ENCODE results near the gene PTK7.
"Not testable (repeated sequence)": the region's sequence is repeated elsewhere in the genome, so short reads cannot be mapped to it uniquely, and the experiment has no call there.

PTK7 gene

GRCh38 chr6:43113431-43114260, 37.5 kb downstream of the PTK7 start:
- Mint-ChIP-seq H3K36me3 (no peaks in the 10 kb centered on the region), H3K27ac (no peak overlapping the region), H3K4me3 (no peak overlapping the region), H3K9me3 (ENCODE audit: low read depth) (no peaks in the 10 kb centered on the region), H3K4me1 (ENCODE audit: low read depth) (no peaks in the 10 kb centered on the region), H3K27me3 (no peaks in the 10 kb centered on the region)

- H3K27ac Mint-ChIP-seq, result no peak overlapping the region
These were observed 39.3 kb downstream of the PTK7 start for GRCh38 chr6:43115365-43115764.

GRCh38 chr6:43117466-43117865, 41.4 kb downstream of the PTK7 start:
- H3K4me3 Mint-ChIP-seq; H3K9me3 Mint-ChIP-seq (ENCODE audit: low read depth); H3K36me3 Mint-ChIP-seq; H3K27me3 Mint-ChIP-seq; H3K4me1 Mint-ChIP-seq (ENCODE audit: low read depth); H3K27ac Mint-ChIP-seq: not testable (repeated sequence)

More at GRCh38 chr6:43115365-43115764, 39.3 kb downstream of the PTK7 start:
- H3K36me3 Mint-ChIP-seq, result no peaks in the 10 kb centered on the region
- H3K4me1 Mint-ChIP-seq (ENCODE audit: low read depth), result no peaks in the 10 kb centered on the region
- no peak overlapping the region for H3K4me3 Mint-ChIP-seq
- no peaks in the 10 kb centered on the region for H3K9me3 Mint-ChIP-seq (ENCODE audit: low read depth)
- H3K27me3 Mint-ChIP-seq, result no peaks in the 10 kb centered on the region

GRCh38 chr6:43119482-43119881, 43.4 kb downstream of the PTK7 start:
- Mint-ChIP-seq H3K36me3 (no peaks in the 10 kb centered on the region), H3K27ac (no peak overlapping the region), H3K9me3 (ENCODE audit: low read depth) (no peaks in the 10 kb centered on the region), H3K4me1 (ENCODE audit: low read depth) (no peaks in the 10 kb centered on the region), H3K27me3 (no peaks in the 10 kb centered on the region), H3K4me3 (no peak overlapping the region)

- Mint-ChIP-seq H3K4me3 (no peak overlapping the region), H3K27me3 (no peaks in the 10 kb centered on the region), H3K36me3 (no peaks in the 10 kb centered on the region), H3K9me3 (ENCODE audit: low read depth) (no peaks in the 10 kb centered on the region), H3K27ac (no peak overlapping the region), H3K4me1 (ENCODE audit: low read depth) (no peaks in the 10 kb centered on the region)
These were observed 44.1 kb downstream of the PTK7 start for GRCh38 chr6:43120101-43120763.

GRCh38 chr6:43120944-43121913, 45.1 kb downstream of the PTK7 start:
- Mint-ChIP-seq H3K9me3 (ENCODE audit: low read depth) (no peaks in the 10 kb centered on the region), H3K4me3 (no peak overlapping the region), H3K27me3 (no peaks in the 10 kb centered on the region), H3K27ac (no peak overlapping the region), H3K36me3 (no peaks in the 10 kb centered on the region), H3K4me1 (ENCODE audit: low read depth) (no peaks in the 10 kb centered on the region)

- Mint-ChIP-seq H3K27ac (no peak overlapping the region), H3K36me3 (no peaks in the 10 kb centered on the region), H3K4me3 (no peak overlapping the region), H3K4me1 (ENCODE audit: low read depth) (no peaks in the 10 kb centered on the region), H3K27me3 (no peaks in the 10 kb centered on the region), H3K9me3 (ENCODE audit: low read depth) (no peaks in the 10 kb centered on the region)
These were observed 46.0 kb downstream of the PTK7 start for GRCh38 chr6:43122146-43122545.

- Mint-ChIP-seq H3K27me3 (no peaks in the 10 kb centered on the region), H3K4me1 (ENCODE audit: low read depth) (no peaks in the 10 kb centered on the region), H3K27ac (no peak overlapping the region), H3K4me3 (no peak overlapping the region), H3K9me3 (ENCODE audit: low read depth) (no peaks in the 10 kb centered on the region), H3K36me3 (no peaks in the 10 kb centered on the region)
These were observed 47.6 kb downstream of the PTK7 start for GRCh38 chr6:43123461-43124314.

- Mint-ChIP-seq H3K36me3 (no peaks in the 10 kb centered on the region), H3K4me1 (ENCODE audit: low read depth) (no peaks in the 10 kb centered on the region), H3K4me3 (no peak overlapping the region), H3K27ac (no peak overlapping the region), H3K9me3 (ENCODE audit: low read depth) (no peaks in the 10 kb centered on the region), H3K27me3 (no peaks in the 10 kb centered on the region)
These were observed 48.4 kb downstream of the PTK7 start for GRCh38 chr6:43124481-43124880.

- Mint-ChIP-seq H3K27ac (no peak overlapping the region), H3K9me3 (ENCODE audit: low read depth) (no peaks in the 10 kb centered on the region), H3K4me1 (ENCODE audit: low read depth) (no peaks in the 10 kb centered on the region), H3K36me3 (no peaks in the 10 kb centered on the region), H3K27me3 (no peaks in the 10 kb centered on the region), H3K4me3 (no peak overlapping the region)
These were observed 49.0 kb downstream of the PTK7 start for GRCh38 chr6:43125119-43125518.

GRCh38 chr6:43125555-43125954, 49.4 kb downstream of the PTK7 start:
- H3K9me3 Mint-ChIP-seq (ENCODE audit: low read depth), result no peaks in the 10 kb centered on the region

GRCh38 chr6:43127180-43127579, 51.1 kb downstream of the PTK7 start:
- Mint-ChIP-seq H3K27ac (no peak overlapping the region), H3K27me3 (no peaks in the 10 kb centered on the region), H3K4me3 (no peak overlapping the region), H3K4me1 (ENCODE audit: low read depth) (no peaks in the 10 kb centered on the region), H3K9me3 (ENCODE audit: low read depth) (no peaks in the 10 kb centered on the region), H3K36me3 (no peaks in the 10 kb centered on the region)

More at GRCh38 chr6:43125555-43125954, 49.4 kb downstream of the PTK7 start:
- no peak overlapping the region for H3K4me3 Mint-ChIP-seq
- no peak overlapping the region for H3K27ac Mint-ChIP-seq
- no peaks in the 10 kb centered on the region for H3K4me1 Mint-ChIP-seq (ENCODE audit: low read depth)
- no peaks in the 10 kb centered on the region for H3K36me3 Mint-ChIP-seq
- no peaks in the 10 kb centered on the region for H3K27me3 Mint-ChIP-seq

GRCh38 chr6:43127877-43128276, 51.8 kb downstream of the PTK7 start:
- H3K36me3 Mint-ChIP-seq, result no peaks in the 10 kb centered on the region
- H3K27ac Mint-ChIP-seq, result no peak overlapping the region
- H3K9me3 Mint-ChIP-seq (ENCODE audit: low read depth), result no peaks in the 10 kb centered on the region
- no peak overlapping the region for H3K4me3 Mint-ChIP-seq
- no peaks in the 10 kb centered on the region for H3K27me3 Mint-ChIP-seq
- H3K4me1 Mint-ChIP-seq (ENCODE audit: low read depth), result no peaks in the 10 kb centered on the region

GRCh38 chr6:43128926-43129325, 52.8 kb downstream of the PTK7 start:
- Mint-ChIP-seq H3K27me3 (no peaks in the 10 kb centered on the region), H3K4me3 (no peak overlapping the region), H3K9me3 (ENCODE audit: low read depth) (no peaks in the 10 kb centered on the region), H3K27ac (no peak overlapping the region), H3K36me3 (no peaks in the 10 kb centered on the region), H3K4me1 (ENCODE audit: low read depth) (no peaks in the 10 kb centered on the region)
